Erythroblast (primary cell): Measurements from ENCODE around the gene PTPRN2.

Experiments used
- GATA1 ChIP-seq: IDR thresholded peaks from 2 replicates; pipeline ENCODE4 v1.6.1; 2011; ENCODE audit warnings: low read depth, mild to moderate bottlenecking, control low read depth, low read length, moderate library complexity
- POLR2A ChIP-seq: IDR thresholded peaks from 2 replicates; pipeline ENCODE4 v1.6.1; 2011; ENCODE audit warnings: mild to moderate bottlenecking, low read length

- TF ChIP-seq POLR2A (no peak), GATA1 (no peak)
Measured at GRCh38 chr7:158398750-158399149, 188.9 kb downstream of the PTPRN2 start.
